ENCODE measurements around the gene GSTCD. TPM values are rescaled to one million over a fixed set of nuclear protein-coding genes. Genes with fewer than 3 reads are reported as not detected.

The GSTCD gene, protein sequence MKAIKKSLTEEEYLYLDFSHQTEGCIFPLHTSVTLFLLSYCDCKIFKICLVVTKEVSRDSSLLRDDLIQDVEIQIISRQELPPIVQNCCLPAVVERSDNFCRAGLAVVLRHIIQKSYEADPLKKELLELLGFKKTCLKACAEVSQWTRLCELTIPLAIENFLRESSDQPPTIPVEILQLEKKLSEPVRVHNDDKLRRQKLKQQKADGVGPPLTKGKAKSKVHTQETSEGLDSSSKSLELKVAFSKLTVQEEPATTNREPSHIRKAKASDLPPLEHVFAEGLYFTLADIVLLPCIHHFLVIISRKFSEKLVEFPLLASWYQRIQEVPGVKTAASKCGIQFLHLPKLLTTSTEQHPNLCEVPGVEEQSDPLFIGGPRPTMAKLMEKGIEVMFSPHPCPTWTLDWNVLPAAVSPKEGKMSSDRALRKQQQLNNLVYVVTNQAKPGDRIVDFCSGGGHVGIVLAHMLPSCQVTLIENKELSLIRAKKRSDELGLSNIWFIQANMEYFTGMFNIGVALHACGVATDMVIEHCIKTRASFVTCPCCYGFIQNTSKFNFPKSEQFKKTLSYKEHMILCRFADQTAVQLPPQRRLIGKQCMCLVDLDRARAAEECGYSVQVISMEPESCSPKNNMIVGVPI
- total RNA-seq, result 5.9 to 13.5 TPM (median 7.4 TPM) in 3 replicates
- long read RNA-seq, partial matches to known transcripts, result 0 of 1 reads
- long read RNA-seq, other reads (novel, unspliced or antisense), result 1 of 1 reads

DNA sequence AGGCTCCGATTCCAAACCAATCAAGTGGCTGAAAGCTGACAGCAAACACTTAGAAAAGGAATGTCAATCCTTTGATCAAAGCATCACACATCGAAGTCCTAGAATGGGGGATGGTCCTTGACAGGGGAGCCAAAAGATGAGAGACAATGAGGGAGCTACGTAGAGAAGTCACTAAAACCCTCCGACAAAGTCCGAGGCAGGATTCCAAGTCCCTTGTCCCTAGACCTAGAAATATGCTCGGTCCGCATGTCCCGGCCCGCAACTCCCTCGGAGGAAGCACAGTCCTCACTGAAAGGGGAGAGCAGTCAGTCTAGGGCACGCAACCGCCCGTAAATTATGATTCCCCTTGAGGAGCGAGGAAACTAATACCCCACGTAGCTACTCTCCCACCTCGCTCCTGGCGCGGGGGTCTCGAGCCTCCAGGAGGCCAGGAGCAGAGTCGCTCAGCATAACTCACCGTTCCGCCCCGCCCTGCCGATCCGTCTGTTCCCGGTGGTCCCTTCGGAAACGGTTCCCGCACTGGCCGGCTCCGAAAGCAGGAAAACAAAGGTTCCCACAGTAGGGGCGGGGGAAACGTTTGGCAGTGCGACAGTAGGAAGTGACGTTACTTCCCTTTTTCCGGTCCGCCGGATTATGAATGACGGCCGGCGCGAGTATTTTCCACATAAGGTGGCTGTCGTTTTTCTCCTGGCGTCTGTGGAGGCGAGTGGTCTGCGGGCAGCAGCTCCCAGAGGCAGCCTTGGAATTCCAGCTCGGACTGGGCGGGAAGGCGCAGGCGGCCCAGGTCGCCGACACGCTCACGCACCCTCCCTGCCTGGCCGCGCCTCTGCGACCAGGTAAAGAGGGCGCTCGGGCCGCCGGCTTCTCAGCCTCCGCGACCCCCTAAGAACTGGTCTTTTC lies at the start of gene GSTCD, which contains the start of gene INTS12:
TSS of gene GSTCD (plus strand) at position 604 of the 900 bp plus-strand sequence. CDS start 8,830 bp downstream, outside the sequence.
TSS of gene INTS12 (minus strand) at position 509 of the 900 bp plus-strand sequence. CDS start 8,684 bp downstream, outside the sequence.
- Mint-ChIP-seq H3K4me3 (ENCODE audit: unreplicated experiment) (peak within 1 kb of the TSS; percentile 96), H3K9me3 (ENCODE audit: low read depth) (no peaks in the 10 kb centered on the region), H3K4me1 (ENCODE audit: low read depth) (peaks cover 30% of the 10 kb centered on the region), H3K27ac (ENCODE audit: unreplicated experiment) (peak within 1 kb of the TSS; percentile 99), H3K27me3 (ENCODE audit: low read depth) (no peaks in the 10 kb centered on the region), H3K36me3 (ENCODE audit: low read depth) (no peaks in the 10 kb centered on the region)
- TF ChIP-seq CTCF (IDR thresholded peaks at IDR 0.05), result peak; percentile 17
- DNase-seq (ENCODE audit: low spot score), result peak; percentile 97

DNA sequence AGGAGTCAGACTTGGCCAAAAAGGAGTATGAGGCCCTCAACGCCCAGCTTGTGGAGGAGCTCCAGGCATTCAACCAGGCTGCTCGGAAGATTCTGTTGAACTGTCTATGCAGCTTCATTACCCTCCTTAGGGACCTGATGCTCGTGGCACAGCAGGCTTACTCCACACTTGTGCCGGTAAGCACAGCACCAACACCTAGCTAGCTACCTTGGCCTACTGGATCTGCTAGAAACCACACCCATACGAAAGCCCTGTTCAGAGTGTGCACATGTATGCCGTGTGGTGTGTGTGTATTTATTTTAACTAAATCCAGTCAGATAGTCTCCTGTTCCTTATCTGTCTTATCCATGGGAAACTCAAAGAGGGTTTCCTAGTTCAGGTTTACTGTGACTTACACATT lies 49.4 kb upstream of the GSTCD start:
- peaks cover 2% of the 10 kb centered on the region for H3K36me3 Mint-ChIP-seq (ENCODE audit: low read depth)
- no peaks in the 10 kb centered on the region for H3K9me3 Mint-ChIP-seq (ENCODE audit: low read depth)
- TF ChIP-seq CTCF (IDR thresholded peaks at IDR 0.05), result no peak
- DNase-seq (ENCODE audit: low spot score), result no peak
- H3K4me3 Mint-ChIP-seq (ENCODE audit: unreplicated experiment), result no peak overlapping the region
- no peaks in the 10 kb centered on the region for H3K4me1 Mint-ChIP-seq (ENCODE audit: low read depth)
- H3K27me3 Mint-ChIP-seq (ENCODE audit: low read depth), result peaks cover 25% of the 10 kb centered on the region
- no peak overlapping the region for H3K27ac Mint-ChIP-seq (ENCODE audit: unreplicated experiment)

- H3K36me3 Mint-ChIP-seq (ENCODE audit: low read depth), result peaks cover 2% of the 10 kb centered on the region
These were observed 47.6 kb upstream of the GSTCD start for GRCh38 chr4:105661028-105661427.

GRCh38 chr4:105662935-105663675 lies 45.5 kb upstream of the GSTCD start:
- no peaks in the 10 kb centered on the region for H3K9me3 Mint-ChIP-seq (ENCODE audit: low read depth)
- peaks cover 28% of the 10 kb centered on the region for H3K27me3 Mint-ChIP-seq (ENCODE audit: low read depth)
- DNase-seq (ENCODE audit: low spot score), result no peak
- H3K4me3 Mint-ChIP-seq (ENCODE audit: unreplicated experiment), result no peak overlapping the region
- TF ChIP-seq CTCF (IDR thresholded peaks at IDR 0.05), result no peak
- peaks cover 2% of the 10 kb centered on the region for H3K36me3 Mint-ChIP-seq (ENCODE audit: low read depth)
- H3K27ac Mint-ChIP-seq (ENCODE audit: unreplicated experiment), result no peak overlapping the region
- no peaks in the 10 kb centered on the region for H3K4me1 Mint-ChIP-seq (ENCODE audit: low read depth)

More at GRCh38 chr4:105661028-105661427, 47.6 kb upstream of the GSTCD start:
- Mint-ChIP-seq H3K27me3 (ENCODE audit: low read depth) (peaks cover 21% of the 10 kb centered on the region), H3K27ac (ENCODE audit: unreplicated experiment) (no peak overlapping the region), H3K4me1 (ENCODE audit: low read depth) (no peaks in the 10 kb centered on the region), H3K9me3 (ENCODE audit: low read depth) (no peaks in the 10 kb centered on the region), H3K4me3 (ENCODE audit: unreplicated experiment) (no peak overlapping the region)
- TF ChIP-seq CTCF (IDR thresholded peaks at IDR 0.05), result no peak
- no peak for DNase-seq (ENCODE audit: low spot score)

All from chondrocyte (in vitro differentiated cells).